OCI-LY7 (cell line): ENCODE measurements around the gene AXIN1. TPM values are rescaled to one million over a fixed set of nuclear protein-coding genes. Genes with fewer than 3 reads are reported as not detected.

Source experiments
- BruUV-seq: library from RNA; stranded (reverse); fragments of 400-500 nt; replicated peaks from 2 replicates; lab custom pipeline; 2021; lab: Mats Ljungman, UMichigan
- CTCF ChIA-PET: fragments of 300-600 bp; sonication (Branson Sonifier 250); formaldehyde crosslinking; loops from one replicate; lab custom pipeline; 2022; ENCODE audit warnings: antibody characterized with exemption; ENCODE audit not compliant: unreplicated experiment; lab: Charles Lee
- POLR2A ChIA-PET: fragments of 300-600 bp; sonication (Branson Sonifier 250); formaldehyde crosslinking; loops from one replicate; lab custom pipeline; 2022; ENCODE audit warnings: antibody characterized with exemption; lab: Charles Lee
- DNase-seq: peaks from one replicate; pipeline ENCODE4 v3.0.0-alpha.2; 2015; ENCODE audit warnings: low spot score
- H2AFZ ChIP-seq: fragments of 200-600 bp; sonication (generic), shearing (Covaris generic); 2 replicates; pipeline ENCODE4 v1.6.1; 2014; ENCODE audit warnings: mild to moderate bottlenecking, antibody characterized with exemption, low read length, moderate library complexity
- H3K27ac ChIP-seq: fragments of 200-600 bp; sonication (generic); 2 replicates; pipeline ENCODE4 v1.5.1; 2014; ENCODE audit warnings: mixed run types, low read depth, mild to moderate bottlenecking, moderate library complexity, low read length, inconsistent platforms; ENCODE audit not compliant: poor library complexity, severe bottlenecking
- H3K36me3 ChIP-seq: fragments of 200-600 bp; sonication (generic); 2 replicates; pipeline ENCODE4 v1.6.1; 2014; ENCODE audit warnings: mild to moderate bottlenecking, antibody characterized with exemption, low read length, moderate library complexity, mixed read lengths; ENCODE audit not compliant: insufficient read depth
- H3K4me1 ChIP-seq: fragments of 200-600 bp; sonication (generic); 2 replicates; pipeline ENCODE4 v1.5.1; 2014; ENCODE audit warnings: mild to moderate bottlenecking, low read length; ENCODE audit not compliant: insufficient read depth, poor library complexity, severe bottlenecking
- H3K4me2 ChIP-seq: fragments of 200-600 bp; sonication (generic); 2 replicates; pipeline ENCODE4 v1.6.1; 2014; ENCODE audit warnings: mild to moderate bottlenecking, low read length
- H3K4me3 ChIP-seq: fragments of 200-600 bp; sonication (generic); 2 replicates; pipeline ENCODE4 v1.5.1; 2014; ENCODE audit warnings: mild to moderate bottlenecking, low read depth, low read length; ENCODE audit not compliant: poor library complexity, severe bottlenecking
- H3K79me2 ChIP-seq: fragments of 200-600 bp; sonication (generic); 2 replicates; pipeline ENCODE4 v1.6.1; 2016; ENCODE audit warnings: low read depth, mild to moderate bottlenecking, low read length, moderate library complexity, mixed read lengths; ENCODE audit not compliant: insufficient read depth
- H3K9me2 ChIP-seq: fragments of 200-600 bp; sonication (generic); 2 replicates; pipeline ENCODE4 v1.6.1; 2016; ENCODE audit warnings: mild to moderate bottlenecking, low read length, mixed read lengths; ENCODE audit not compliant: insufficient read depth
- H3K9me3 ChIP-seq: fragments of 200-600 bp; sonication (generic); 2 replicates; pipeline ENCODE4 v1.6.1; 2014; ENCODE audit warnings: mild to moderate bottlenecking, mixed run types, low read length, mixed read lengths
- H4K20me1 ChIP-seq: fragments of 200-600 bp; sonication (generic); 2 replicates; pipeline ENCODE4 v1.6.1; 2014; ENCODE audit warnings: mild to moderate bottlenecking, antibody characterized with exemption, low read length, moderate library complexity, mixed read lengths; ENCODE audit not compliant: insufficient read depth
- CTCF ChIP-seq: fragments of 200-600 bp; sonication (generic); conservative IDR thresholded peaks from 2 replicates; pipeline ENCODE4 v1.5.1; 2014; ENCODE audit warnings: mild to moderate bottlenecking, antibody characterized with exemption, low read length, moderate library complexity, mixed read lengths
- EZH2phosphoT487 ChIP-seq: fragments of 200-600 bp; sonication (generic); IDR thresholded peaks from 2 replicates; pipeline ENCODE4 v1.6.1; 2018; ENCODE audit warnings: low read depth, borderline replicate concordance, mild to moderate bottlenecking, mixed run types, antibody characterized with exemption, low read length, moderate library complexity, mixed read lengths
- intact Hi-C: fragments of 100-400 bp; cut with micrococcal nuclease; formaldehyde crosslinking; loops from one replicate; pipeline ENCODE4 v1.10.0; 2022; ENCODE audit not compliant: unreplicated experiment
- total RNA-seq, 2 experiments: library from RNA; depleted of rRNA in 1 of 2; stranded (reverse); fragments of >200 nt in 1 of 2; shearing (Covaris generic) in 1 of 2; gene quantifications; 2 replicates each; pipeline ENCODE4 v1.2.3, GENCODE V29; 2014 to 2022

Gene AXIN1
- total RNA-seq, 2 experiments from 2014 or later: 29.0 to 30.3 TPM

DNA sequence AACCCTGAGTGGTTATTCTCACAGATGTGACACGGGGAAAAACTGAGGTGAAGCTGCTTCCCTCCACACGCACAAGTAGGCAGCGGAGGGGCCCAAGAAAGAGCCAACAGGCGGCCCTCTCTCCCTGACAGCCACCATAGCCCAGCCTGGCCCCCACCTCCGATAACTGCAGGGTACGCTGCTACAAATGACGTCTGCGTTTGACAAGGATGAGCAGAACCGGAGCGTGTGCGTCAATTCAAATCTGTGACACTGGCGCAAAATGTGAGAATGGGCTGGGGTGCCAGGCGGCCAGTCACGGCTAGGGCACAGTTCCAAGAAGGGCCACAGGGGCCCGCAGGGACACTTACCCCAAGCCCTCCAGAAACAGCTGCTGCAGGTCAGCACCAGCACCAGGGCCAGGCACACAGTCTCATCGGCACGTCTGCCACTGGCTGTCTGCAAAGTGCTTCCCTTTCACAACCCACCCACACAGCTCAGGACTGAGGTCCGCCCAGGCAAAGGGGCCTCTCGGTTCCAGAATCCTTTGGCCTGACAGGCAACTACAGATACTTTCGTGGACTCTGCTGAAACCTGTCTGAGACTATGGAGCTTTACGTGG, 14.4 kb downstream of the AXIN1 start:
- CTCF ChIA-PET: no interaction called here
- no peak overlapping the region for H3K4me2 ChIP-seq
- H4K20me1 ChIP-seq: 0 out of 2 replicates have a peak, but pooled peaks cover 3% of the 10 kb centered on the region

DNA sequence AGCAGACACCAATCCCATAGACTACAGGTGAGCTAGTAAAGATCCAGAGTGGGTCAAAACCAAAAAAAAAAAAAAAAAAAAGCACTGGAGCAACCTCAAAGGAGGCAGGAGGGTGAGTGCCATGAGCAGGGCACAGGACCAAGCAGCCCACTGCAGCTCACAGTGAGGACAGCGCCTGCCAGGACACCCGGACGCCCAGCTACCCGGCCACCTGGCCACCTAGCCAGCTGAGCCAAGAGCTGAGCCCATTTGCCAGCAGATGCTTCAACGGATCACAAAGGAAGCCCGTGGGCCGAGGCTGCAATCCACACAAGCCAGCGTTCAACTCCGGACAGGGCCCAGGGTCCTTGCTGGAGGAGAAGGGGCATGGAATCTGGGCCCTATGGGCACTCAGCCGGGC, 15.1 kb downstream of the AXIN1 start:
- BruUV-seq: no TSS peak
- ChIA-PET CTCF (no interaction called here), POLR2A (no interaction called here)
- no peaks in the 10 kb centered on the region; the same call in 1 of the 2 replicates for H3K36me3 ChIP-seq
- H3K9me2 ChIP-seq: no peaks in the 10 kb centered on the region
- no peaks in the 10 kb centered on the region for H4K20me1 ChIP-seq
- H3K4me3 ChIP-seq: no peak overlapping the region
- peaks cover 46% of the 10 kb centered on the region for H3K79me2 ChIP-seq
- no peak overlapping the region for H3K4me2 ChIP-seq
- intact Hi-C loops: no loop called here
- H3K9me3 ChIP-seq: no peaks in the 10 kb centered on the region
- H3K4me1 ChIP-seq: no peaks in the 10 kb centered on the region
- TF ChIP-seq EZH2phosphoT487 (no peak), CTCF (no peak)
- no peak for DNase-seq
- no peak overlapping the region for H2AFZ ChIP-seq
- H3K27ac ChIP-seq: no peak overlapping the region

More for the DNA sequence above, 14.4 kb downstream of the AXIN1 start:
- Histone ChIP-seq H3K9me3 (no peaks in the 10 kb centered on the region), H3K36me3 (peaks cover 3% of the 10 kb centered on the region), H3K79me2 (peaks cover 47% of the 10 kb centered on the region), H2AFZ (no peak overlapping the region), H3K27ac (no peak overlapping the region), H3K4me1 (no peaks in the 10 kb centered on the region), H3K9me2 (no peaks in the 10 kb centered on the region), H3K4me3 (no peak overlapping the region)
- no TSS peak for BruUV-seq
- no peak for TF ChIP-seq EZH2phosphoT487
- TF ChIP-seq CTCF: no peak
- intact Hi-C loops: no loop called here
- DNase-seq: no peak
- POLR2A ChIA-PET: no interaction called here

DNA sequence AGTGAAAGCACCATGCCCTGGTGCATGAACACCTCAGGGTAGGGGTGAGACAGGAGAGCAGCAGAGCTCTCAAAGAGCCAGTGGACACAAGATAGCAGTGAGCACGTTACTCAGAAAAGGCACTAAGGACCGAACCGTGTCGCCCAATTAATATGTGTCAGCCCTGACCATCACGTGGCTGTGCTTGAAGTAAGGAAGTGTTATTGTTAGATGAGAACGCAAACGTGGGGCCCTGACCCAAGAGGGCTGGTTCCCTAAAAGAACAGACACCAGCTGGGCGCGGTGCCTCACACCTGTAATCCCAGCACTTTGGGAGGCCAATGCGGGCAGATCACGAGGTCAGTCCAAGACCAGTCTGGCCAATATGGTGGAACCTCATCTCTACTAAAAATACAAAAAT, 16.3 kb downstream of the AXIN1 start:
- POLR2A ChIA-PET: interaction anchor here (0.6 kb wide), 2 partner anchors 10 to 27 kb away, joined by 3 to 4 read pairs; no protein-coding TSS in a partner anchor

More for the DNA sequence above, 16.3 kb downstream of the AXIN1 start:
- no peaks in the 10 kb centered on the region; the same call in 1 of the 2 replicates for H4K20me1 ChIP-seq
- H3K79me2 ChIP-seq: peaks cover 47% of the 10 kb centered on the region
- no TSS peak for BruUV-seq
- H3K9me3 ChIP-seq: no peaks in the 10 kb centered on the region
- TF ChIP-seq EZH2phosphoT487 (no peak), CTCF (no peak)
- no peaks in the 10 kb centered on the region; the same call in 1 of the 2 replicates for H3K36me3 ChIP-seq
- no peaks in the 10 kb centered on the region for H3K9me2 ChIP-seq
- intact Hi-C loops: no loop called here
- no peak overlapping the region for H3K27ac ChIP-seq
- H3K4me1 ChIP-seq: no peaks in the 10 kb centered on the region
- DNase-seq: no peak
- H2AFZ ChIP-seq: no peak overlapping the region
- H3K4me2 ChIP-seq: no peak overlapping the region
- H3K4me3 ChIP-seq: no peak overlapping the region
- CTCF ChIA-PET: no interaction called here
